Measurements from ENCODE around the gene MACROD1. TPM values are rescaled to one million over a fixed set of nuclear protein-coding genes. Genes with fewer than 3 reads are reported as not detected.
A peak's percentile ranks its signal among the peaks of the same experiment; 100 is the strongest.

MACROD1 gene
- total RNA-seq, 1 donor from 2014 or later: 20.6 TPM

GRCh38 chr11:64005691-64006090 lies 160.2 kb downstream of the MACROD1 start:
- Mint-ChIP-seq H3K9me3 (ENCODE audit: low read depth) (no peaks in the 10 kb centered on the region), H3K4me3 (ENCODE audit: unreplicated experiment) (no peak overlapping the region), H3K27me3 (ENCODE audit: low read depth) (no peaks in the 10 kb centered on the region), H3K27ac (ENCODE audit: unreplicated experiment) (no peak overlapping the region), H3K4me1 (ENCODE audit: low read depth) (peaks cover 20% of the 10 kb centered on the region), H3K36me3 (ENCODE audit: low read depth) (no peaks in the 10 kb centered on the region)
- no peak for DNase-seq (ENCODE audit: low spot score)
- no peak for TF ChIP-seq CTCF (IDR thresholded peaks at IDR 0.05)

GRCh38 chr11:64004590-64004984 lies 161.3 kb downstream of the MACROD1 start:
- Mint-ChIP-seq H3K27me3 (ENCODE audit: low read depth) (no peaks in the 10 kb centered on the region), H3K9me3 (ENCODE audit: low read depth) (no peaks in the 10 kb centered on the region), H3K27ac (ENCODE audit: unreplicated experiment) (no peak overlapping the region), H3K4me3 (ENCODE audit: unreplicated experiment) (no peak overlapping the region), H3K4me1 (ENCODE audit: low read depth) (peaks cover 23% of the 10 kb centered on the region), H3K36me3 (ENCODE audit: low read depth) (no peaks in the 10 kb centered on the region)
- no peak for TF ChIP-seq CTCF (IDR thresholded peaks at IDR 0.05)
- no peak for DNase-seq (ENCODE audit: low spot score)

- Mint-ChIP-seq H3K4me3 (ENCODE audit: unreplicated experiment) (no peak overlapping the region), H3K4me1 (ENCODE audit: low read depth) (peaks cover 23% of the 10 kb centered on the region), H3K27ac (ENCODE audit: unreplicated experiment) (no peak overlapping the region), H3K36me3 (ENCODE audit: low read depth) (no peaks in the 10 kb centered on the region), H3K27me3 (ENCODE audit: low read depth) (no peaks in the 10 kb centered on the region), H3K9me3 (ENCODE audit: low read depth) (no peaks in the 10 kb centered on the region)
- DNase-seq (ENCODE audit: low spot score): peak; percentile 86
- TF ChIP-seq CTCF (IDR thresholded peaks at IDR 0.05): no peak
Measured at GRCh38 chr11:64003807-64004589, 161.9 kb downstream of the MACROD1 start.

GRCh38 chr11:64001484-64002420 lies 164.2 kb downstream of the MACROD1 start:
- no peaks in the 10 kb centered on the region for H3K9me3 Mint-ChIP-seq (ENCODE audit: low read depth)
- no peak for DNase-seq (ENCODE audit: low spot score)
- peaks cover 8% of the 10 kb centered on the region for H3K4me1 Mint-ChIP-seq (ENCODE audit: low read depth)
- H3K27ac Mint-ChIP-seq (ENCODE audit: unreplicated experiment): peak overlapping the region; percentile 2
- TF ChIP-seq CTCF (IDR thresholded peaks at IDR 0.05): no peak
- H3K27me3 Mint-ChIP-seq (ENCODE audit: low read depth): no peaks in the 10 kb centered on the region
- no peak overlapping the region for H3K4me3 Mint-ChIP-seq (ENCODE audit: unreplicated experiment)
- peaks cover 7% of the 10 kb centered on the region for H3K36me3 Mint-ChIP-seq (ENCODE audit: low read depth)

- Mint-ChIP-seq H3K4me1 (ENCODE audit: low read depth) (peaks cover 8% of the 10 kb centered on the region), H3K9me3 (ENCODE audit: low read depth) (no peaks in the 10 kb centered on the region), H3K36me3 (ENCODE audit: low read depth) (peaks cover 7% of the 10 kb centered on the region), H3K4me3 (ENCODE audit: unreplicated experiment) (no peak overlapping the region), H3K27me3 (ENCODE audit: low read depth) (no peaks in the 10 kb centered on the region), H3K27ac (ENCODE audit: unreplicated experiment) (no peak overlapping the region)
- TF ChIP-seq CTCF (IDR thresholded peaks at IDR 0.05): no peak
- DNase-seq (ENCODE audit: low spot score): no peak
Measured at GRCh38 chr11:64000740-64001483, 165.0 kb downstream of the MACROD1 start.

Measured in chondrocyte (in vitro differentiated cells).